K562 (cell line): ENCODE data around the gene RBM18. TPM values are rescaled to one million over a fixed set of nuclear protein-coding genes. Genes with fewer than 3 reads are reported as not detected.

Experiments
- CBFA2T2 ChIP-seq: fragments of 450-650 bp; conservative IDR thresholded peaks from 2 replicates; pipeline ENCODE4 v1.6.1; 2017; ENCODE audit warnings: mild to moderate bottlenecking
- DPF2 ChIP-seq: fragments of 450-650 bp; IDR thresholded peaks from 2 replicates; pipeline ENCODE4 v1.6.1; 2016
- FOXA3 ChIP-seq, 2 experiments: fragments of 450-650 bp in 1 of 2; sonication (generic) in 1 of 2; formaldehyde crosslinking; IDR thresholded peaks in 1 of 2; conservative IDR thresholded peaks in 1 of 2; 2 replicates each; pipeline versions ENCODE4 v1.4.0 to v1.8.0; 2020 to 2022; ENCODE audit warnings: mild to moderate bottlenecking in 2 of 2, missing genetic modification reagents in 1 of 2
- IRF9 ChIP-seq: fragments of 450-650 bp; IDR thresholded peaks from 2 replicates; pipeline ENCODE4 v1.6.1; 2016; ENCODE audit warnings: missing biosample characterization, missing genetic modification characterization
- NFE2 ChIP-seq: IDR thresholded peaks from 2 replicates; pipeline ENCODE4 v1.6.1; 2014; ENCODE audit warnings: antibody characterized with exemption, low read depth
- NR2C1 ChIP-seq, 2 experiments: fragments of 450-650 bp; IDR thresholded peaks; 2 replicates each; pipeline ENCODE4 v1.6.1; 2017; ENCODE audit warnings: mild to moderate bottlenecking in 2 of 2, antibody characterized with exemption in 1 of 2, inconsistent platforms in 1 of 2, missing compliant biosample characterization in 1 of 2, missing genetic modification characterization in 1 of 2
- POLR2A ChIP-seq: fragments of 450-650 bp; conservative IDR thresholded peaks from 2 replicates; pipeline ENCODE4 v1.6.1; 2016
- XRCC5 ChIP-seq: fragments of 200-400 bp; formaldehyde crosslinking; IDR thresholded peaks from 2 replicates; pipeline ENCODE4 v1.6.1; 2017; ENCODE audit warnings: low read depth, mild to moderate bottlenecking, low read length
- ZC3H8 ChIP-seq: fragments of 450-650 bp; IDR thresholded peaks from 2 replicates; pipeline ENCODE4 v1.6.1; 2017
- ZNF507 ChIP-seq: conservative IDR thresholded peaks from 2 replicates; pipeline ENCODE4 v1.6.1; 2017; ENCODE audit warnings: missing genetic modification characterization, missing compliant biosample characterization
- polyA plus RNA-seq, 8 experiments: library from polyadenylated mRNA; depleted of rRNA in 4 of 8; stranded (reverse) in 5 of 8; unstranded in 3 of 8; fragments of >200 nt; fragmentation: Nextera tagmentation in 2 of 8; fragmentation: Illumina TruSeq in 1 of 8; extraction: Ambion mirVana in 2 of 8; extraction: Trizol in 1 of 8; gene quantifications; 2 replicates each; pipeline versions ENCODE4 v1.2.1 to v1.2.3, GENCODE V29; 2011 to 2014; ENCODE audit warnings: inconsistent platforms in 1 of 8, missing spikeins in 1 of 8
- total RNA-seq, 7 experiments: library from RNA; depleted of rRNA in 6 of 7; stranded (reverse); fragments of >200 nt in 6 of 7; fragmentation: Illumina TruSeq in 2 of 7; extraction: Trizol in 2 of 7; gene quantifications; 2 replicates each; pipeline versions ENCODE4 v1.2.1 to v1.2.3, GENCODE V29; 2011 to 2021; ENCODE audit warnings: low replicate concordance in 1 of 7
- TF ChIP-seq, protein P1 (sequence below): fragments of 150-350 bp; conservative IDR thresholded peaks from 2 replicates; pipeline ENCODE4 v1.6.1; 2014; ENCODE audit warnings: low read length
- TF ChIP-seq, protein P2 (sequence below): fragments of 450-650 bp; IDR thresholded peaks from 2 replicates; pipeline ENCODE4 v1.6.1; 2016; ENCODE audit warnings: mild to moderate bottlenecking, moderate library complexity

Gene RBM18
- total and polyA plus RNA-seq, 9 of the 15 experiments (the other 6 are each of a cell fraction or from before 2014, with no cell fraction given): 7.9 to 86.3 (median 34.0) TPM

GRCh38 chr9:122264360-122265148 lies at the start of gene RBM18, which contains the start of gene MRRF (continued):
- TF ChIP-seq IRF9 (tag) (no peak), CBFA2T2 (no peak), DPF2 (no peak), FOXA3 (CRISPR knock-in tag; conservative IDR thresholded peaks at IDR 0.05 in 1 of 2, IDR thresholded peaks at IDR 0.05 in 1 of 2) (no peak; a peak in 2 of 4 replicates), POLR2A (peak; percentile 89), ZNF507 (tag) (no peak), NR2C1 (IDR thresholded peaks at IDR 0.05) (peak; percentile 70; the same call in 1 of the 2 replicates), NR2C1 (tag; IDR thresholded peaks at IDR 0.05) (peak; percentile 46; the same call in 1 of the 2 replicates), XRCC5 (no peak), NFE2 (no peak), ZC3H8 (no peak)
- TF ChIP-seq, protein P1, sequence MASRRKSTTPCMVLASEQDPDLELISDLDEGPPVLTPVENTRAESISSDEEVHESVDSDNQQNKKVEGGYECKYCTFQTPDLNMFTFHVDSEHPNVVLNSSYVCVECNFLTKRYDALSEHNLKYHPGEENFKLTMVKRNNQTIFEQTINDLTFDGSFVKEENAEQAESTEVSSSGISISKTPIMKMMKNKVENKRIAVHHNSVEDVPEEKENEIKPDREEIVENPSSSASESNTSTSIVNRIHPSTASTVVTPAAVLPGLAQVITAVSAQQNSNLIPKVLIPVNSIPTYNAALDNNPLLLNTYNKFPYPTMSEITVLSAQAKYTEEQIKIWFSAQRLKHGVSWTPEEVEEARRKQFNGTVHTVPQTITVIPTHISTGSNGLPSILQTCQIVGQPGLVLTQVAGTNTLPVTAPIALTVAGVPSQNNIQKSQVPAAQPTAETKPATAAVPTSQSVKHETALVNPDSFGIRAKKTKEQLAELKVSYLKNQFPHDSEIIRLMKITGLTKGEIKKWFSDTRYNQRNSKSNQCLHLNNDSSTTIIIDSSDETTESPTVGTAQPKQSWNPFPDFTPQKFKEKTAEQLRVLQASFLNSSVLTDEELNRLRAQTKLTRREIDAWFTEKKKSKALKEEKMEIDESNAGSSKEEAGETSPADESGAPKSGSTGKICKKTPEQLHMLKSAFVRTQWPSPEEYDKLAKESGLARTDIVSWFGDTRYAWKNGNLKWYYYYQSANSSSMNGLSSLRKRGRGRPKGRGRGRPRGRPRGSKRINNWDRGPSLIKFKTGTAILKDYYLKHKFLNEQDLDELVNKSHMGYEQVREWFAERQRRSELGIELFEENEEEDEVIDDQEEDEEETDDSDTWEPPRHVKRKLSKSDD: no peak
- TF ChIP-seq, protein P2, sequence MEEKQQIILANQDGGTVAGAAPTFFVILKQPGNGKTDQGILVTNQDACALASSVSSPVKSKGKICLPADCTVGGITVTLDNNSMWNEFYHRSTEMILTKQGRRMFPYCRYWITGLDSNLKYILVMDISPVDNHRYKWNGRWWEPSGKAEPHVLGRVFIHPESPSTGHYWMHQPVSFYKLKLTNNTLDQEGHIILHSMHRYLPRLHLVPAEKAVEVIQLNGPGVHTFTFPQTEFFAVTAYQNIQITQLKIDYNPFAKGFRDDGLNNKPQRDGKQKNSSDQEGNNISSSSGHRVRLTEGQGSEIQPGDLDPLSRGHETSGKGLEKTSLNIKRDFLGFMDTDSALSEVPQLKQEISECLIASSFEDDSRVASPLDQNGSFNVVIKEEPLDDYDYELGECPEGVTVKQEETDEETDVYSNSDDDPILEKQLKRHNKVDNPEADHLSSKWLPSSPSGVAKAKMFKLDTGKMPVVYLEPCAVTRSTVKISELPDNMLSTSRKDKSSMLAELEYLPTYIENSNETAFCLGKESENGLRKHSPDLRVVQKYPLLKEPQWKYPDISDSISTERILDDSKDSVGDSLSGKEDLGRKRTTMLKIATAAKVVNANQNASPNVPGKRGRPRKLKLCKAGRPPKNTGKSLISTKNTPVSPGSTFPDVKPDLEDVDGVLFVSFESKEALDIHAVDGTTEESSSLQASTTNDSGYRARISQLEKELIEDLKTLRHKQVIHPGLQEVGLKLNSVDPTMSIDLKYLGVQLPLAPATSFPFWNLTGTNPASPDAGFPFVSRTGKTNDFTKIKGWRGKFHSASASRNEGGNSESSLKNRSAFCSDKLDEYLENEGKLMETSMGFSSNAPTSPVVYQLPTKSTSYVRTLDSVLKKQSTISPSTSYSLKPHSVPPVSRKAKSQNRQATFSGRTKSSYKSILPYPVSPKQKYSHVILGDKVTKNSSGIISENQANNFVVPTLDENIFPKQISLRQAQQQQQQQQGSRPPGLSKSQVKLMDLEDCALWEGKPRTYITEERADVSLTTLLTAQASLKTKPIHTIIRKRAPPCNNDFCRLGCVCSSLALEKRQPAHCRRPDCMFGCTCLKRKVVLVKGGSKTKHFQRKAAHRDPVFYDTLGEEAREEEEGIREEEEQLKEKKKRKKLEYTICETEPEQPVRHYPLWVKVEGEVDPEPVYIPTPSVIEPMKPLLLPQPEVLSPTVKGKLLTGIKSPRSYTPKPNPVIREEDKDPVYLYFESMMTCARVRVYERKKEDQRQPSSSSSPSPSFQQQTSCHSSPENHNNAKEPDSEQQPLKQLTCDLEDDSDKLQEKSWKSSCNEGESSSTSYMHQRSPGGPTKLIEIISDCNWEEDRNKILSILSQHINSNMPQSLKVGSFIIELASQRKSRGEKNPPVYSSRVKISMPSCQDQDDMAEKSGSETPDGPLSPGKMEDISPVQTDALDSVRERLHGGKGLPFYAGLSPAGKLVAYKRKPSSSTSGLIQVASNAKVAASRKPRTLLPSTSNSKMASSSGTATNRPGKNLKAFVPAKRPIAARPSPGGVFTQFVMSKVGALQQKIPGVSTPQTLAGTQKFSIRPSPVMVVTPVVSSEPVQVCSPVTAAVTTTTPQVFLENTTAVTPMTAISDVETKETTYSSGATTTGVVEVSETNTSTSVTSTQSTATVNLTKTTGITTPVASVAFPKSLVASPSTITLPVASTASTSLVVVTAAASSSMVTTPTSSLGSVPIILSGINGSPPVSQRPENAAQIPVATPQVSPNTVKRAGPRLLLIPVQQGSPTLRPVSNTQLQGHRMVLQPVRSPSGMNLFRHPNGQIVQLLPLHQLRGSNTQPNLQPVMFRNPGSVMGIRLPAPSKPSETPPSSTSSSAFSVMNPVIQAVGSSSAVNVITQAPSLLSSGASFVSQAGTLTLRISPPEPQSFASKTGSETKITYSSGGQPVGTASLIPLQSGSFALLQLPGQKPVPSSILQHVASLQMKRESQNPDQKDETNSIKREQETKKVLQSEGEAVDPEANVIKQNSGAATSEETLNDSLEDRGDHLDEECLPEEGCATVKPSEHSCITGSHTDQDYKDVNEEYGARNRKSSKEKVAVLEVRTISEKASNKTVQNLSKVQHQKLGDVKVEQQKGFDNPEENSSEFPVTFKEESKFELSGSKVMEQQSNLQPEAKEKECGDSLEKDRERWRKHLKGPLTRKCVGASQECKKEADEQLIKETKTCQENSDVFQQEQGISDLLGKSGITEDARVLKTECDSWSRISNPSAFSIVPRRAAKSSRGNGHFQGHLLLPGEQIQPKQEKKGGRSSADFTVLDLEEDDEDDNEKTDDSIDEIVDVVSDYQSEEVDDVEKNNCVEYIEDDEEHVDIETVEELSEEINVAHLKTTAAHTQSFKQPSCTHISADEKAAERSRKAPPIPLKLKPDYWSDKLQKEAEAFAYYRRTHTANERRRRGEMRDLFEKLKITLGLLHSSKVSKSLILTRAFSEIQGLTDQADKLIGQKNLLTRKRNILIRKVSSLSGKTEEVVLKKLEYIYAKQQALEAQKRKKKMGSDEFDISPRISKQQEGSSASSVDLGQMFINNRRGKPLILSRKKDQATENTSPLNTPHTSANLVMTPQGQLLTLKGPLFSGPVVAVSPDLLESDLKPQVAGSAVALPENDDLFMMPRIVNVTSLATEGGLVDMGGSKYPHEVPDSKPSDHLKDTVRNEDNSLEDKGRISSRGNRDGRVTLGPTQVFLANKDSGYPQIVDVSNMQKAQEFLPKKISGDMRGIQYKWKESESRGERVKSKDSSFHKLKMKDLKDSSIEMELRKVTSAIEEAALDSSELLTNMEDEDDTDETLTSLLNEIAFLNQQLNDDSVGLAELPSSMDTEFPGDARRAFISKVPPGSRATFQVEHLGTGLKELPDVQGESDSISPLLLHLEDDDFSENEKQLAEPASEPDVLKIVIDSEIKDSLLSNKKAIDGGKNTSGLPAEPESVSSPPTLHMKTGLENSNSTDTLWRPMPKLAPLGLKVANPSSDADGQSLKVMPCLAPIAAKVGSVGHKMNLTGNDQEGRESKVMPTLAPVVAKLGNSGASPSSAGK: peak; percentile 97
